ENCODE data around the gene ULK1.

DNA sequence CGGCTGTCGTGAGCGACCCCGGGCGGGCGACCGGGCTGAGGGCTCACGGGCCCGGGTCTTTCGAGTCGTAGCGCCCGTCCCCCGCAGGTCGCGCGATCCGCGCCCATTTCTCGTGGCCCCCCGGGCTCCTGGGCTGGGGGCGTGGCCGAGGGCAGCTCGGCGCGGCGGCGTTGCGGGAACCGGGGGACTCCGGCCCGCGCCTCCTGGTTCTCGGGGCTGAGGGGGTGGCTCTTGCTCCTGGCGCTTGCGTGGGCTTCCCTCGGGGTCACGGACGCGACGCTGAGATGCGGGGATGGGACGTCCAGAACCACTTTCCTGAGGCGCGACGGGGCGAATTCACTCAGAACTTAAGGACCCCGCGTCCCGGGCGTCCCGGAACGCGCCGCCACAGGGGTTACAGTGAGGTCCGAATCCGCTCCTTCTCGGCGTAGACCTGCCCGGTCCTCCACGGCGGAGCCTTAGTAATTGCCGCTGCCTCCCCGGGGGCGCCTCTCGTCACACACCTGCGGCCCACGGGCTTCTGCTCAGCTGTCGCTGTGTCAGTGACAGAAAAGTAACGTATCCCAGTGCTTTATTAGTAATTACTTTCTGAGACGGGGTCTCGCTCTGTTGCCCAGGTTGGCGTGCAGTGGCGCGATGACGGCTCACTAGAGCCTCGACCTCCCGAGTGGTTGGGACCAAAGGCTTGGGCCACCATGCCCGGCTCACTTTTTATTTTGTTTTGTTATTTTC, 55.9 kb downstream of the ULK1 start:
- no peak for TF ChIP-seq POLR2A (IDR thresholded peaks at IDR 0.05)
- TF ChIP-seq, protein P1, sequence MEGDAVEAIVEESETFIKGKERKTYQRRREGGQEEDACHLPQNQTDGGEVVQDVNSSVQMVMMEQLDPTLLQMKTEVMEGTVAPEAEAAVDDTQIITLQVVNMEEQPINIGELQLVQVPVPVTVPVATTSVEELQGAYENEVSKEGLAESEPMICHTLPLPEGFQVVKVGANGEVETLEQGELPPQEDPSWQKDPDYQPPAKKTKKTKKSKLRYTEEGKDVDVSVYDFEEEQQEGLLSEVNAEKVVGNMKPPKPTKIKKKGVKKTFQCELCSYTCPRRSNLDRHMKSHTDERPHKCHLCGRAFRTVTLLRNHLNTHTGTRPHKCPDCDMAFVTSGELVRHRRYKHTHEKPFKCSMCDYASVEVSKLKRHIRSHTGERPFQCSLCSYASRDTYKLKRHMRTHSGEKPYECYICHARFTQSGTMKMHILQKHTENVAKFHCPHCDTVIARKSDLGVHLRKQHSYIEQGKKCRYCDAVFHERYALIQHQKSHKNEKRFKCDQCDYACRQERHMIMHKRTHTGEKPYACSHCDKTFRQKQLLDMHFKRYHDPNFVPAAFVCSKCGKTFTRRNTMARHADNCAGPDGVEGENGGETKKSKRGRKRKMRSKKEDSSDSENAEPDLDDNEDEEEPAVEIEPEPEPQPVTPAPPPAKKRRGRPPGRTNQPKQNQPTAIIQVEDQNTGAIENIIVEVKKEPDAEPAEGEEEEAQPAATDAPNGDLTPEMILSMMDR (IDR thresholded peaks at IDR 0.05) = no peak
- no peak for TF ChIP-seq POLR2AphosphoS5 (IDR thresholded peaks at IDR 0.05)
- no peak for TF ChIP-seq EP300 (IDR thresholded peaks at IDR 0.05; ENCODE audit: low read depth)
